ENCODE measurements around the gene CENPX. TPM values are rescaled to one million over a fixed set of nuclear protein-coding genes. Genes with fewer than 3 reads are reported as not detected.

CENPX gene
- total and polyA plus RNA-seq, 2 of the 13 experiments (the other 11 are each of a cell fraction or from before 2014, with no cell fraction given), result 92.7 to 170 TPM

GRCh38 chr17:81991684-81992305 is 30.9 kb downstream of the CENPX start (continued):
- peak; percentile 86 for TF ChIP-seq ZNF543 (CRISPR knock-in tag; IDR thresholded peaks at IDR 0.05)
- peak in 1 of 2 experiments; percentile 80; a peak in 2 of 4 replicates for TF ChIP-seq ATF4 (CRISPR knock-in tag; IDR thresholded peaks at IDR 0.05)
- TF ChIP-seq ZNF749 (CRISPR knock-in tag; IDR thresholded peaks at IDR 0.05; ENCODE audit: borderline replicate concordance), result peak; percentile 62; the same call in 1 of the 2 replicates
- no peak for TF ChIP-seq ZNF382 (CRISPR knock-in tag; IDR thresholded peaks at IDR 0.05; ENCODE audit: borderline replicate concordance)
- peak; percentile 39; the same call in 1 of the 2 replicates for TF ChIP-seq HINFP (CRISPR knock-in tag; IDR thresholded peaks at IDR 0.05; ENCODE audit: low read depth)
- TF ChIP-seq DR1 (CRISPR knock-in tag; IDR thresholded peaks at IDR 0.05), result peak; percentile 96
- TF ChIP-seq PLRG1 (conservative IDR thresholded peaks at IDR 0.05), result no peak
- TF ChIP-seq ZNF329 (CRISPR knock-in tag; IDR thresholded peaks at IDR 0.05; ENCODE audit: low read depth), result no peak; the same call in 1 of the 2 replicates
- peak; percentile 41; the same call in 1 of the 2 replicates for TF ChIP-seq ZBTB10 (CRISPR knock-in tag; IDR thresholded peaks at IDR 0.05; ENCODE audit: borderline replicate concordance)
- no peak for TF ChIP-seq MAX (IDR thresholded peaks at IDR 0.05)
- TF ChIP-seq SALL1 (CRISPR knock-in tag; IDR thresholded peaks at IDR 0.05), result peak; percentile 49; the same call in 1 of the 2 replicates
- TF ChIP-seq ZNF784 (CRISPR knock-in tag; IDR thresholded peaks at IDR 0.05; ENCODE audit: borderline replicate concordance), result no peak
- no peak for TF ChIP-seq TCF7 (IDR thresholded peaks at IDR 0.05; ENCODE audit: low read depth)
- TF ChIP-seq RERE (CRISPR knock-in tag; IDR thresholded peaks at IDR 0.05; ENCODE audit: low read depth), result peak; percentile 65; the same call in 1 of the 2 replicates

Measured in HepG2 (cell line).